Measurements from ENCODE around the gene LILRA5. TPM values are rescaled to one million over a fixed set of nuclear protein-coding genes. Genes with fewer than 3 reads are reported as not detected.

Gene LILRA5
- total and polyA plus RNA-seq, 2 of the 4 experiments (the other 2 are of a cell fraction) = not detected

DNA sequence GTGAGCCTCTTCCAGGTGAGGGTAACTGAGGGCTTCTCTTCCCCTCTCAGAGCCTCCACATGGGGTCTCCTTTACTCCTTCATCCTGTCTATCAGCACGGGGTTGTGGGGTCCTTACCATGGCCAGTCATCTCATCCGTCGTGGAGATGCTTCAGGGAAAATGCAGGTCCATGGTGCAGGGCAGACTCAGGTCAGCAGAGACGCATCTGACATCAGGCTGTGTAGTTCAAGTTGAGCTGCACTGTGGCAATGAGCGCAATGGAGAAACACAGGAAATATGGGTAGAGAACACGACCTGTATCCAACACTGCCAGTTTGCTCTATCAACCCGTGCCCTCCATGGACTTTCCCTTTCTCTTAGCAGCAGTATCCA is 13.9 kb downstream of the LILRA5 start:
- ChIA-PET POLR2A (ENCODE audit: unreplicated experiment) (no interaction called here), CTCF (no interaction called here)
- no TSS peak for BruUV-seq (replicated peaks)
- no peak for TF ChIP-seq USF2 (IDR thresholded peaks at IDR 0.05; ENCODE audit: low read depth, low read length)
- no peak for TF ChIP-seq NFE2L2 (IDR thresholded peaks at IDR 0.05; ENCODE audit: low read depth, low read length)
- no peak for TF ChIP-seq SMC3 (IDR thresholded peaks at IDR 0.05; ENCODE audit: low read depth, low read length)
- no peak for TF ChIP-seq ELK1 (IDR thresholded peaks at IDR 0.05; ENCODE audit: borderline replicate concordance, low read depth, low read length)
- no peak for TF ChIP-seq MXI1 (IDR thresholded peaks at IDR 0.05; ENCODE audit: borderline replicate concordance, low read depth, low read length)
- TF ChIP-seq MAFK (IDR thresholded peaks at IDR 0.05; ENCODE audit: low read depth, low read length) = no peak
- no peak for TF ChIP-seq FOS (IDR thresholded peaks at IDR 0.05; ENCODE audit: low read depth, low read length)
- no peak for TF ChIP-seq CEBPB (IDR thresholded peaks at IDR 0.05; ENCODE audit: low read depth, low read length)
- no peak for TF ChIP-seq CHD1 (IDR thresholded peaks at IDR 0.05; ENCODE audit: low read depth, low read length)
- no peak for TF ChIP-seq POLR2A (IDR thresholded peaks at IDR 0.05; ENCODE audit: low read depth, low read length)
- no peak overlapping the region for H3K4me2 ChIP-seq (ENCODE audit: low read depth, low read length)
- no peak overlapping the region for H3K56ac ChIP-seq (ENCODE audit: extremely low read depth, insufficient read depth, low read length)
- dilution Hi-C loops (cut with HindIII; ENCODE audit: low sequenced_read_pairs, unreplicated experiment) (no loop called here), intact Hi-C loops (cut with micrococcal nuclease) (no loop called here), in situ Hi-C loops (cut with MboI; ENCODE audit: low sequenced_read_pairs) (loop anchor here (5.0 kb wide), 1 partner anchor 278 kb away; no protein-coding TSS in a partner anchor)
- H2AFZ ChIP-seq (replicated peaks; ENCODE audit: low read length, poor library complexity) = peak overlapping the region; percentile 49
- H2AK9ac ChIP-seq (replicated peaks; ENCODE audit: low read depth, low read length, poor library complexity) = peak overlapping the region; percentile 78
- no peak overlapping the region for H2AK5ac ChIP-seq (ENCODE audit: low read depth, low read length)
- no peak overlapping the region for H3K27ac ChIP-seq (ENCODE audit: insufficient read depth, low read length)
- no peaks in the 10 kb centered on the region for H3K27me3 ChIP-seq (ENCODE audit: control insufficient read depth, insufficient read depth, low read length)
- no peak overlapping the region for H2BK20ac ChIP-seq (ENCODE audit: low read depth, low read length)
- 0 out of 2 replicates have a peak, but pooled peaks cover 1% of the 10 kb centered on the region for H3K9me3 ChIP-seq (ENCODE audit: control insufficient read depth, insufficient read depth, low read length)
- no peak overlapping the region for H3K4me3 ChIP-seq (ENCODE audit: insufficient read depth, low read depth, low read length)
- no peak for ATAC-seq (ENCODE audit: low read depth)
- H3K79me1 ChIP-seq (ENCODE audit: low read depth in 1 of 2, low read length in 2 of 2) = no peaks in the 10 kb centered on the region
- no peak overlapping the region for H4K91ac ChIP-seq (ENCODE audit: insufficient read depth, low read depth, low read length)
- no peaks in the 10 kb centered on the region for H4K20me1 ChIP-seq (ENCODE audit: insufficient read depth, low read length)
- H3K4ac ChIP-seq (ENCODE audit: low read depth, low read length) = no peak overlapping the region
- H3K9me1 ChIP-seq (ENCODE audit: insufficient read depth, low read length) = no peaks in the 10 kb centered on the region
- H3K36me3 ChIP-seq (ENCODE audit: control insufficient read depth, insufficient read depth, low read length) = no peaks in the 10 kb centered on the region
- H2BK5ac ChIP-seq (ENCODE audit: low read depth, low read length, poor library complexity, severe bottlenecking) = no peak overlapping the region
- WGBS, 2 experiments (ENCODE audit: extremely low coverage in 2 of 2, insufficient read length in 1 of 2) = no CpG with 5 or more reads among the region's 7 CpGs
- no peak overlapping the region for H2BK15ac ChIP-seq (ENCODE audit: low read depth, low read length)
- no peaks in the 10 kb centered on the region for H3K4me1 ChIP-seq (ENCODE audit: control insufficient read depth, insufficient read depth, low read length)
- H3K18ac ChIP-seq (ENCODE audit: low read depth, low read length) = no peak overlapping the region
- H3K23ac ChIP-seq (ENCODE audit: low read depth, low read length) = no peak overlapping the region
- no peak for DNase-seq
- H2BK120ac ChIP-seq (ENCODE audit: low read depth, low read length) = no peak overlapping the region
- H3K9ac ChIP-seq (ENCODE audit: low read depth, low read length) = no peak overlapping the region
- H3K14ac ChIP-seq (replicated peaks; ENCODE audit: low read depth, low read length) = no peak overlapping the region
- no peak overlapping the region for H4K5ac ChIP-seq (ENCODE audit: low read depth, low read length)
- H4K8ac ChIP-seq (ENCODE audit: low read depth in 2 of 2, low read length in 2 of 2) = no peak overlapping the region

Measured in IMR-90 (cell line).